WTC11 (cell line): Measurements from ENCODE around the gene HSF5. TPM values are rescaled to one million over a fixed set of nuclear protein-coding genes. Genes with fewer than 3 reads are reported as not detected.

Experiments used
- ATAC-seq: fragments of 200-7000 bp; cut with Tn5 transposase; 2 replicates; pipeline ENCODE4 v1.10.0; 2021; ENCODE audit warnings: mild to moderate bottlenecking, moderate library complexity
- CTCF ChIA-PET: fragments of 300-600 bp; sonication (Branson Sonifier 250); formaldehyde crosslinking; loops from one replicate; lab custom pipeline; 2021; ENCODE audit warnings: antibody characterized with exemption; lab: Charles Lee
- POLR2A ChIA-PET: fragments of 350-600 bp; sonication (Branson Sonifier 250); formaldehyde crosslinking; loops from one replicate; lab custom pipeline; 2021; ENCODE audit warnings: antibody characterized with exemption; lab: Charles Lee
- DNase-seq: peaks from one replicate; pipeline ENCODE4 v3.0.0; 2021; ENCODE audit warnings: low spot score
- H3K27ac Mint-ChIP-seq: 2 replicates; pipeline ENCODE4 v1.8.0; 2021; ENCODE audit warnings: mixed read lengths
- H3K27me3 Mint-ChIP-seq: 2 replicates; pipeline ENCODE4 v1.8.0; 2021; ENCODE audit warnings: low read depth, mild to moderate bottlenecking, moderate library complexity, mixed read lengths
- H3K36me3 Mint-ChIP-seq: 2 replicates; pipeline ENCODE4 v1.8.0; 2021; ENCODE audit warnings: mixed read lengths
- H3K4me1 Mint-ChIP-seq: 2 replicates; pipeline ENCODE4 v1.8.0; 2022; ENCODE audit warnings: mixed read lengths
- H3K4me3 Mint-ChIP-seq: 2 replicates; pipeline ENCODE4 v1.8.0; 2021; ENCODE audit warnings: mild to moderate bottlenecking, moderate library complexity, mixed read lengths
- H3K9me3 Mint-ChIP-seq: 2 replicates; pipeline ENCODE4 v1.8.0; 2021; ENCODE audit warnings: mixed read lengths
- E2F1 ChIP-seq: sonication (generic); formaldehyde crosslinking; IDR thresholded peaks from 2 replicates; pipeline ENCODE4 v1.8.0; 2022; ENCODE audit warnings: mild to moderate bottlenecking, missing genetic modification reagents
- E2F5 ChIP-seq: sonication (generic); formaldehyde crosslinking; IDR thresholded peaks from 2 replicates; pipeline ENCODE4 v1.8.1; 2022; ENCODE audit warnings: mild to moderate bottlenecking, moderate library complexity, missing genetic modification reagents
- ELF4 ChIP-seq: sonication (generic); formaldehyde crosslinking; IDR thresholded peaks from 2 replicates; pipeline ENCODE4 v1.8.1; 2022; ENCODE audit warnings: low read depth, mild to moderate bottlenecking, moderate library complexity, missing genetic modification reagents
- EMX1 ChIP-seq: fragments of 250-450 bp; sonication (Bioruptor Pico); IDR thresholded peaks from 2 replicates; pipeline ENCODE4 v1.8.0; 2021; ENCODE audit warnings: mild to moderate bottlenecking
- FOXP1 ChIP-seq: sonication (generic); formaldehyde crosslinking; IDR thresholded peaks from 2 replicates; pipeline ENCODE4 v1.8.0; 2022; ENCODE audit warnings: missing genetic modification reagents, mild to moderate bottlenecking, moderate library complexity, borderline replicate concordance
- GABPB1 ChIP-seq: sonication (generic); formaldehyde crosslinking; IDR thresholded peaks from 2 replicates; pipeline ENCODE4 v1.8.1; 2023; ENCODE audit warnings: mild to moderate bottlenecking, missing genetic modification reagents
- HMGXB4 ChIP-seq: sonication (generic); formaldehyde crosslinking; IDR thresholded peaks from 2 replicates; pipeline ENCODE4 v1.8.1; 2023; ENCODE audit warnings: mild to moderate bottlenecking, moderate library complexity, missing genetic modification reagents
- IRF2 ChIP-seq: sonication (generic); formaldehyde crosslinking; IDR thresholded peaks from 2 replicates; pipeline ENCODE4 v1.8.0; 2022; ENCODE audit warnings: low read depth, missing genetic modification reagents, borderline replicate concordance
- NFATC4 ChIP-seq: fragments of 250-450 bp; sonication (Bioruptor Pico); IDR thresholded peaks from 2 replicates; pipeline ENCODE4 v1.9.0; 2021; ENCODE audit warnings: mild to moderate bottlenecking
- OVOL2 ChIP-seq: fragments of 250-450 bp; sonication (Bioruptor Pico); IDR thresholded peaks from 2 replicates; pipeline ENCODE4 v1.9.0; 2021; ENCODE audit warnings: mild to moderate bottlenecking, borderline replicate concordance
- PRDM15 ChIP-seq: sonication (generic); formaldehyde crosslinking; IDR thresholded peaks from 2 replicates; pipeline ENCODE4 v1.8.0; 2022; ENCODE audit warnings: missing genetic modification reagents
- RELA ChIP-seq: sonication (generic); formaldehyde crosslinking; IDR thresholded peaks from 2 replicates; pipeline ENCODE4 v1.8.1; 2022; ENCODE audit warnings: missing genetic modification reagents, mild to moderate bottlenecking, borderline replicate concordance
- RORB ChIP-seq: fragments of 250-450 bp; sonication (Bioruptor Pico); IDR thresholded peaks from 2 replicates; pipeline ENCODE4 v1.9.0; 2021; ENCODE audit warnings: mild to moderate bottlenecking
- ZBTB43 ChIP-seq: sonication (generic); formaldehyde crosslinking; IDR thresholded peaks from 2 replicates; pipeline ENCODE4 v1.8.1; 2023; ENCODE audit warnings: mild to moderate bottlenecking, missing genetic modification reagents
- ZNF423 ChIP-seq: fragments of 250-450 bp; sonication (Bioruptor Pico); IDR thresholded peaks from 2 replicates; pipeline ENCODE4 v2.1.2; 2022; ENCODE audit warnings: mild to moderate bottlenecking, moderate library complexity
- ZNF425 ChIP-seq: fragments of 250-450 bp; sonication (Bioruptor Pico); conservative IDR thresholded peaks from 2 replicates; pipeline ENCODE4 v1.9.0; 2021; ENCODE audit warnings: mild to moderate bottlenecking
- ZSCAN18 ChIP-seq: fragments of 250-450 bp; sonication (Bioruptor Pico); IDR thresholded peaks from 2 replicates; pipeline ENCODE4 v2.1.2; 2022; ENCODE audit warnings: mild to moderate bottlenecking, moderate library complexity
- total RNA-seq: library from RNA; stranded (reverse); gene quantifications from 3 replicates; pipeline ENCODE4 v1.2.3, GENCODE V29; 2021

The HSF5 gene
- total RNA-seq, 1 experiment from 2014 or later: 0.09 TPM

GRCh38 chr17:58527306-58527705 lies 39.1 kb upstream of the HSF5 start:
- POLR2A ChIA-PET: no interaction called here
- ATAC-seq: no peak

More at GRCh38 chr17:58527306-58527705, 39.1 kb upstream of the HSF5 start:
- TF ChIP-seq ZNF425 (CRISPR knock-in tag) (no peak), HMGXB4 (CRISPR knock-in tag) (no peak), RELA (CRISPR knock-in tag) (no peak), EMX1 (CRISPR knock-in tag) (no peak), NFATC4 (no peak), ZNF423 (CRISPR knock-in tag) (no peak), OVOL2 (CRISPR knock-in tag) (no peak), PRDM15 (no peak), E2F1 (no peak), ELF4 (CRISPR knock-in tag) (no peak), ZBTB43 (CRISPR knock-in tag) (no peak), E2F5 (CRISPR knock-in tag) (no peak), ZSCAN18 (CRISPR knock-in tag) (no peak), IRF2 (no peak), RORB (no peak), FOXP1 (CRISPR knock-in tag) (no peak), GABPB1 (CRISPR knock-in tag) (no peak)
- Mint-ChIP-seq H3K36me3 (no peaks in the 10 kb centered on the region), H3K4me3 (no peak overlapping the region), H3K27me3 (peaks cover 17% of the 10 kb centered on the region), H3K4me1 (peaks cover 37% of the 10 kb centered on the region), H3K27ac (no peak overlapping the region), H3K9me3 (no peaks in the 10 kb centered on the region)
- no peak for DNase-seq
- CTCF ChIA-PET: interaction anchor here (0.6 to 4.1 kb wide), 5 partner anchors 9 to 280 kb away, joined by 3 to 23 read pairs (median 4); no protein-coding TSS in a partner anchor
